ENCODE results near the gene FER1L5. TPM values are rescaled to one million over a fixed set of nuclear protein-coding genes. Genes with fewer than 3 reads are reported as not detected.

FER1L5 gene
- total and polyA plus RNA-seq, 8 donors = 0.93 to 3.2 (median 1.4) TPM

DNA sequence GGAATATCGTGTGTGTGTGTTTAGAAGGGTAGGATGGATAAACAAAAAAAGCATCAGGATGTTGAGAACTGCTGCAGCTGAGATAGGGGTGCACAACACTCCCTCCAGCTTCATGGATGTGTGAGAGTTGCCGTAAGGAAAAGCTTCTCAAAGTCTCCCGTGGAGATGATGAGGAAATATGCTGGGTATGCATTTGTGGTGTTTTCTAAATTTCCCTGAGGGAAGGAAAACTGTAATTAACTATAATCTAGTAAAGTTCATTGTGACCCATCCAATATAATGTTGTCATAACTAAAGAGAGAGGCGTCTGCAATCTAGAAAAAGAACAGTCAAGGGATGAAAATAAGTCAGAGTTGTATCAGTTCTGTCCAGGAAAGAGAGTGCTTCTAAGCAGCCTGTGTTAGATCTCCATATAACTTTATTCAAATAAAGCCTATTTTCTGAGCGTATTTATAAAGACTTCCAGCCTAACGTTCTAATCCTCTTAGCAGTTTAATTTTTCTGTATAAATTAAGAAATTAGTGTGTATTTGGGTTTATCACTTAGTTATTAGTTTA lies 104.6 kb downstream of the FER1L5 start:
- intact Hi-C loops (cut with DNase I) = no loop called here
- Histone ChIP-seq H3K4me3 (no peak overlapping the region), H3K9me3 (no peaks in the 10 kb centered on the region), H3K27me3 (no peaks in the 10 kb centered on the region), H3K4me1 (peaks cover 0 to 11% (median 0%) of the 10 kb centered on the region in 3 donors), H3K27ac (peak overlapping the region in 3 of 4 donors; percentile 3 to 64 (median 4)), H3K36me3 (no peaks in the 10 kb centered on the region)
- no peak for FAIRE-seq
- TF ChIP-seq, protein P1, sequence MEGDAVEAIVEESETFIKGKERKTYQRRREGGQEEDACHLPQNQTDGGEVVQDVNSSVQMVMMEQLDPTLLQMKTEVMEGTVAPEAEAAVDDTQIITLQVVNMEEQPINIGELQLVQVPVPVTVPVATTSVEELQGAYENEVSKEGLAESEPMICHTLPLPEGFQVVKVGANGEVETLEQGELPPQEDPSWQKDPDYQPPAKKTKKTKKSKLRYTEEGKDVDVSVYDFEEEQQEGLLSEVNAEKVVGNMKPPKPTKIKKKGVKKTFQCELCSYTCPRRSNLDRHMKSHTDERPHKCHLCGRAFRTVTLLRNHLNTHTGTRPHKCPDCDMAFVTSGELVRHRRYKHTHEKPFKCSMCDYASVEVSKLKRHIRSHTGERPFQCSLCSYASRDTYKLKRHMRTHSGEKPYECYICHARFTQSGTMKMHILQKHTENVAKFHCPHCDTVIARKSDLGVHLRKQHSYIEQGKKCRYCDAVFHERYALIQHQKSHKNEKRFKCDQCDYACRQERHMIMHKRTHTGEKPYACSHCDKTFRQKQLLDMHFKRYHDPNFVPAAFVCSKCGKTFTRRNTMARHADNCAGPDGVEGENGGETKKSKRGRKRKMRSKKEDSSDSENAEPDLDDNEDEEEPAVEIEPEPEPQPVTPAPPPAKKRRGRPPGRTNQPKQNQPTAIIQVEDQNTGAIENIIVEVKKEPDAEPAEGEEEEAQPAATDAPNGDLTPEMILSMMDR (IDR thresholded peaks at IDR 0.05) = no peak
- peak in 2 of 4 donors; percentile 13 to 23 for ATAC-seq
- 48 to 54% methylated on average over 6 of the region's 6 CpGs for WGBS, 2 donors
- DNase-seq = no peak

DNA sequence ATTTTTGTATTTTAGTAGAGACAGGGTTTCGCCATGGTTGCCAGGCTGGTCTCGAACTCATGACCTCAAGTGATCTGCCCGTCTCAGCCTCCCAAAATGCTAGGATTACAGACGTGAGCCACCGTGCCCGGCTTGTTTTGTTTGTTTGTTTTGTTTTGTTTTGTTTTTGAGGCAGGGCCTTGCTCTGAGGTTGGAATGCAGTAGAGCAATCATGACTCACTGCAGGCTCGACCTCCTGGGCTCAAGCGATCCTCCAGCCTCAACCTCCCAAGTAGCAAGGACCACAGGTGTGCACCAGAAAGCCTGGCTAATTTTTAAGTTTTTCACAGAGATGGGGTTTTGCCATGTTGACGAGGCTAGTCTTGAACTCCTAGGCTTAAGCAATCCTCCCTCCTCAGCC lies 109.2 kb downstream of the FER1L5 start:
- Histone ChIP-seq H3K27me3 (no peaks in the 10 kb centered on the region), H3K4me3 (no peak overlapping the region), H3K36me3 (no peaks in the 10 kb centered on the region), H3K9me3 (no peaks in the 10 kb centered on the region), H3K4me1 (peaks cover 0 to 11% (median 0%) of the 10 kb centered on the region in 3 donors), H3K27ac (no peak overlapping the region)
- FAIRE-seq (no peak), DNase-seq (no peak), ATAC-seq (no peak)
- intact Hi-C loops (cut with DNase I) = no loop called here
- TF ChIP-seq, protein P1 (IDR thresholded peaks at IDR 0.05) = no peak
- WGBS, 2 donors = 88 to 91% methylated on average over 9 of the region's 9 CpGs

DNA sequence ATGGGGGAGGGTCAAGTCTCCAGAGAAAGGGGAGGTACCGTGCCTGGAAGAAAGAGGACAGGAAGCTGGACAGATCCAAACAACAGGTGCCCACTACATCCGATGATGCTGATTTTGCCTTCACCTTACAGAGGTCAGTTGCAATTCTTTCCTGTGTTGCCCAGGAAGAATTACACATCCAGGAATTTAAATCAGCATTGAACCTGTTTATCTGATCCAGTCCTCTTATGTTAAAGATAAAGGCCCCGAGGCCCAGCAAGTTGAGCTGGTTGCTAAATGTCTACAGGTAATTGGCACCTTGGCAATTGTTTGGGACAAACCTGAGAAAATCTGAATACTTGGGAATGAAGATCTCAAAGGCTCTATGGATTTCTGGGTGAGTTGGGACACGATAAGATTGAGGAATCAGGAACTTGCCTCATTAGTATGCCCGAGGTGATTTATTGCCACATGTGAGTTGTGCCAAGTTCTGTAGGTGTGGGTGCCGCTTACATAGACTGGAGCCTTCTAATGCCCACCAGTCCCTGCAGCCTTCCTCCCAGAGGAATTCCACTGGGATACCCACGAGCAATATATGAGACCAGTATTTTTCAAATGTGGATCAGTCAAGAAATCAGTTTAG lies 111.2 kb downstream of the FER1L5 start:
- no peaks in the 10 kb centered on the region for H3K9me3 ChIP-seq
- FAIRE-seq = no peak

DNA sequence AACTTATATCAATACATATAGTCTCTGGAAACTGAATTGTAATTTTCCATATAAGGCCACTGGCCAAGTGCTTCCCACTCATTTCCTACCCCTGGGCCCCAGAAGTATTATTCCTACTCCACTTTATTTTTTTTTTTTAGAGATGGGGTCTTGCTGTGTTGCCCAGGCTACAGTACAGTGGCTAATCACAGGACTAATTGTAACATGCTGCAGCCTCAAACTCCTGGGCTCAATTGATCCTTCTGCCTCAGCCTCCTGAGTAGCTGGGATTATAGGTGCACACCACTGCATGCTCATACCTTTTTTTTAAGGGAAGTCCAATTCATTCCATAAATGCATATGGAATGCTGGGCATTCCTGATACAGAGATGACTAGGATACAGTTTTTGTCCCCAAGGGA lies 111.8 kb downstream of the FER1L5 start:
- TF ChIP-seq, protein P1 (IDR thresholded peaks at IDR 0.05) = no peak
- no peak for FAIRE-seq

More for the DNA sequence above, 111.2 kb downstream of the FER1L5 start:
- 49% methylated on average over 7 of the region's 7 CpGs for WGBS, 2 donors
- H3K4me3 ChIP-seq = no peak overlapping the region
- DNase-seq (no peak), ATAC-seq (peak in 2 of 4 donors; percentile 20 to 29)
- TF ChIP-seq, protein P1 (IDR thresholded peaks at IDR 0.05) = no peak
- H3K27ac ChIP-seq = peak overlapping the region in 1 of 4 donors; percentile 12
- intact Hi-C loops (cut with DNase I) = no loop called here
- H3K4me1 ChIP-seq = no peaks in the 10 kb centered on the region
- H3K27me3 ChIP-seq = no peaks in the 10 kb centered on the region
- H3K36me3 ChIP-seq = no peaks in the 10 kb centered on the region

More for the DNA sequence above, 111.8 kb downstream of the FER1L5 start:
- H3K4me1 ChIP-seq = no peaks in the 10 kb centered on the region
- DNase-seq (no peak), ATAC-seq (no peak)
- no peaks in the 10 kb centered on the region for H3K36me3 ChIP-seq
- intact Hi-C loops (cut with DNase I) = no loop called here
- H3K27me3 ChIP-seq = no peaks in the 10 kb centered on the region
- H3K27ac ChIP-seq = no peak overlapping the region
- H3K4me3 ChIP-seq = no peak overlapping the region
- no peaks in the 10 kb centered on the region for H3K9me3 ChIP-seq

Other genes with a start within 250 kb of the FER1L5 start
- gene NEURL3, start 137.4 kb upstream of the FER1L5 start, total RNA-seq = 10 to 100 TPM in 5 of 6 donors, 1 to 10 TPM in 1; 8.6 to 30.4 (median 13.5) TPM
- 10 to 100 TPM; 32.4 to 73.5 TPM for gene NEURL3, start 137.4 kb upstream of the FER1L5 start, polyA plus RNA-seq
- gene ARID5A, start 106.0 kb upstream of the FER1L5 start, total RNA-seq = 10 to 100 TPM in 1 of 6 donors, 1 to 10 TPM in 5; 3.3 to 12.0 (median 4.2) TPM
- 10 to 100 TPM; 13.7 to 20.7 TPM for gene ARID5A, start 106.0 kb upstream of the FER1L5 start, polyA plus RNA-seq
- 10 to 100 TPM; 14.8 to 28.9 (median 18.2) TPM for gene KANSL3, start 4.5 kb upstream of the FER1L5 start, total RNA-seq
- 10 to 100 TPM; 20.0 to 27.8 TPM for gene KANSL3, start 4.5 kb upstream of the FER1L5 start, polyA plus RNA-seq
- 10 to 100 TPM in 1 of 6 donors, 1 to 10 TPM in 5; 5.4 to 15.8 (median 6.8) TPM for gene LMAN2L, start 97.3 kb downstream of the FER1L5 start, total RNA-seq
- gene LMAN2L, start 97.3 kb downstream of the FER1L5 start, polyA plus RNA-seq = 10 to 100 TPM in 1 of 2 donors, 1 to 10 TPM in 1; 6.8 to 12.4 TPM
- 1 to 10 TPM; 4.8 to 6.9 (median 5.8) TPM for gene CNNM4, start 118.1 kb downstream of the FER1L5 start, total RNA-seq
- gene CNNM4, start 118.1 kb downstream of the FER1L5 start, polyA plus RNA-seq = 1 to 10 TPM; 3.3 to 5.6 TPM
- gene CNNM3, start 173.5 kb downstream of the FER1L5 start, total RNA-seq = 10 to 100 TPM; 16.8 to 35.1 (median 26.0) TPM
- 10 to 100 TPM; 13.6 to 15.6 TPM for gene CNNM3, start 173.5 kb downstream of the FER1L5 start, polyA plus RNA-seq
- gene ANKRD23, start 201.3 kb downstream of the FER1L5 start, total RNA-seq = 1 to 10 TPM in 5 of 6 donors, under 1 TPM in 1; 0.95 to 3.2 (median 2.4) TPM
- gene ANKRD23, start 201.3 kb downstream of the FER1L5 start, polyA plus RNA-seq = 10 to 100 TPM in 1 of 2 donors, 1 to 10 TPM in 1; 8.2 to 10.9 TPM
- 1 to 10 TPM; 4.7 to 8.9 (median 5.7) TPM for gene ANKRD39, start 215.3 kb downstream of the FER1L5 start, total RNA-seq
- gene ANKRD39, start 215.3 kb downstream of the FER1L5 start, polyA plus RNA-seq = 10 to 100 TPM; 13.2 to 14.9 TPM
- gene SEMA4C, start 227.3 kb downstream of the FER1L5 start, total RNA-seq = 10 to 100 TPM in 2 of 6 donors, 1 to 10 TPM in 4; 6.7 to 21.8 (median 8.3) TPM
- 10 to 100 TPM; 14.0 to 17.2 TPM for gene SEMA4C, start 227.3 kb downstream of the FER1L5 start, polyA plus RNA-seq

Data from pancreas (tissue), 10 donors.